T follicular helper cell (primary cell): ENCODE results near the gene KSR2.
"Not testable (repeated sequence)": the region's sequence is repeated elsewhere in the genome, so short reads cannot be mapped to it uniquely, and the experiment has no call there.

Experiments used
- DNase-seq: peaks from one replicate; pipeline ENCODE4 v3.0.0-alpha.2; 2020; ENCODE audit warnings: low read depth

The KSR2 gene

DNA sequence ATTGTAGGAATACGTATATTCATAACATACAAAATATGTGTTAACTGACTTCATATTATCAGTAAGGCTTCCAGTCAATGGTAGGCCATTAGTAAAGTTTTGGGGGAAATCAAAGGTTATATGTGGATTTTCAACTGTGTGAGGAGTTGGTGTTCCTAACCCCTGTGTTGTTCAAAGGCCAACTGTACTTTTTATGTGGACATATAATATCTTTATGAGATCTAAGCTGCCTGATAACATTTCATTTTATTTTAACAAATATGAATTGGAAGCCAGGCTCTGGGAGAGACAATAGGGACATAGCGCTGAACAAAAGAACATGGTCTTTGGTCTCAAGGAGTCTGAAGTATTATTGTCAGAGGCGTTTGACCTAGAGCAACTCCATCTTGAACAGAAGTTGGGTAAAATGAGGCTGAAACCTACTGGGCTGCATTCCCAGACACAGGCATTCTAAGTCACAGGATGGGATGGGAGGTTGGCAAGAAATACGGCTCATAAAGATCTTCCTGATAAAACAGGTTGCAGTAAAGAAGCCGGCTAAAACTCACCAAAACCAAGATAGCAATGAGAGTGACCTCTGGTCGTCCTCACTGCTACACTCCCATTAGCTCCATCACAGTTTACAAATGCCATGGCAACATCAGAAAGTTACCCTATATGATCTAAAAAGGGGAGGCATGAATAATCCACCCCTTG is 147.2 kb downstream of the KSR2 start:
- DNase-seq: no peak

GRCh38 chr12:117820216-117820907 is 148.4 kb downstream of the KSR2 start:
- DNase-seq: no peak

GRCh38 chr12:117819160-117819559 is 149.6 kb downstream of the KSR2 start:
- no peak for DNase-seq

DNA sequence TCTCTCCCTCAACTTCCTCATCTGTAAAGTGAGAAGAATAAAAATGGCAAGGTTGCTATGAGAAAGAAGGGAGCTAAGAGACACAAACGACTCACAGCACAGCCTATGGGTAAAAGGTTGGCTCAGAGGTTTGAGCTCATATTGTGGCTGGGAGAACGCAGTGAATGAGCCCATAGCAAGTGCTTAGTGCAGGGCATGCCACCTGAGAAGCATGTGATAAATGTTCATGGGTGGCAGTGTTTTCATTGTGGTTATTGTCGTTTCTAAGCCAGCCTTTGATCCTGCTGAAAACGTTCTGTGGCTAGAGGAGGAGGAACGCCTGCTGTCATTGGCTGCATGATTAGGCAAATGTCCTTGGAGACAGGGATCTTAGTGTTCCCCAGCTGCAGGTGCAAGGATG is 150.4 kb downstream of the KSR2 start:
- no peak for DNase-seq

DNA sequence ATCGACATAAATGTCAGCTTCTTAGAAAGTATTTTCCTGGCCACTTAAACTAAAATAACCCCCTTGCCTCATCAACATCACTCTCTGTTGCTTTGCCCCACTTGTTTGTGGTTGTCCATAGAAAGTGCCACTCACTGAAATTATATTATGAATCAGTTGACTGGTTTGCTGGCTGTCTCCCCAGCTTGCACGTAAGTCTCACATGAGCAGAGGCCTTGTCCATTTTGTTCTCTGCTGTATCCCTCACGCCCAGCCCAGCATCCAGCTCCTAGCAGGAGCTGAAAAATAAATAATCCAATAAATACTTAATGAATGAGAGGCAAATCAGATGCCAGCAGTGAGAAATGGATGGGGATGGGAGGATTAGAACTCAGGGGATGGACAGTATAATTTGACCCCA is 159.3 kb downstream of the KSR2 start:
- DNase-seq: no peak

- no peak for DNase-seq
Measured at GRCh38 chr12:117807946-117808345, 160.8 kb downstream of the KSR2 start.

GRCh38 chr12:117807355-117807754 is 161.4 kb downstream of the KSR2 start:
- DNase-seq: no peak

- DNase-seq: no peak
Measured at GRCh38 chr12:117805865-117806264, 162.9 kb downstream of the KSR2 start.

- no peak for DNase-seq
Measured at GRCh38 chr12:117803001-117803400, 165.8 kb downstream of the KSR2 start.

DNA sequence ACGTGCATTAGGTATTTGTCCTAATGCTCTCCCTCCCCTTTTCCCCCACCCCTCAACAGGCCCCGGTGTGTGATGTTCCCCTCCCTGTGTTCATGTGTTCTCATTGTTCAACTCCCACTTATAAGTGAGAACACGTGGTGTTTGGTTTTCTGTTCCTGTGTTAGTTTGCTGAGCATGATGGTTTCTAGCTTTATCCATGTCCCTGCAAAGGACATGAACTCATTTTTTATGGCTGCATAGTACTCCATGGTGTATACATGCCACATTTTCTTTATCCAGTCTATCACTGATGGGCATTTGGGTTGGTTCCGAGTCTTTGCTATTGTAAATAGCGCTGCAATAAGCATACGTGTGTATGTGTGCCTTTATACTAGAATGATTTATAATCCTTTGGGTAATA is 168.1 kb downstream of the KSR2 start:
- not testable (repeated sequence) for DNase-seq

GRCh38 chr12:117797202-117797601 is 171.6 kb downstream of the KSR2 start:
- no peak for DNase-seq

- no peak for DNase-seq
Measured at GRCh38 chr12:117792877-117793424, 175.8 kb downstream of the KSR2 start.

GRCh38 chr12:117792471-117792870 is 176.3 kb downstream of the KSR2 start:
- DNase-seq: no peak

DNA sequence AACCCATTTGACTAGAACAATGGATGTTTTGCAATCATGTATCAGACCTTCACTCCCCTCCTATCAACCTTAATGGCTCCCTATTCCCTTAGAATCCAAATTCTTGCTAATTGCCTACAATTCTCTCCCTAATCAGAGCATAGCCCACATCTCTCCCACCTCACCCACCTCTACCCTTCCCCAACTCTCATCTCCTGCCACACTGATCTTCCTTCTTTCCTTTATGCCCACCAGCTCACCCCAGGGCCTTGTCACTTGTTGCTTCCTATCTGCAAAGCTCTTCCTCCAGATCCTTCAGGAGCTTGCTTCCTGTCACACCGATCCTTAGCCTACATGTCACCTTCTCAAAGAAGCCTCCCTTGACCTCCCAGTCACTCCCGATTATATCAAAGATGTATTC is 177.8 kb downstream of the KSR2 start:
- no peak for DNase-seq

DNA sequence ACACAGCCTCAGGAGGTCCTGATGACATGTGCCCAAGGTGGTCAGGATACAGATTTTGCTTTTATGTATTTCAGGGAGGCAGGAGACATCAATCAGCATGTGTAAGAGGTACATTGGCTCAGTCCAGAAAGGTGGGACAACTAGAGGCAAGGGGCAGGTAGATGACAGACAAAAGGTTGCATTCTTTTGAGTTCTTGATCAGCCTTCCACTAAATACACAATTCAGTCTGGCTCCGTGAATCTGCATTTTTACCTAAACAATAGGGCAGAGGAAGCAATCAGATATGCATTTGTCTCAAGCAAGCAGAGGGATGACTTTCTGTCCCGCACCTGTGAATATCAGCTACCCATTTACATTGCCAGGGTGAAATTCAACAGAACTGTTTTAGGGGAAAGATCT is 178.6 kb downstream of the KSR2 start:
- no peak for DNase-seq

- DNase-seq: no peak
Measured at GRCh38 chr12:117789195-117789912, 179.4 kb downstream of the KSR2 start.

DNA sequence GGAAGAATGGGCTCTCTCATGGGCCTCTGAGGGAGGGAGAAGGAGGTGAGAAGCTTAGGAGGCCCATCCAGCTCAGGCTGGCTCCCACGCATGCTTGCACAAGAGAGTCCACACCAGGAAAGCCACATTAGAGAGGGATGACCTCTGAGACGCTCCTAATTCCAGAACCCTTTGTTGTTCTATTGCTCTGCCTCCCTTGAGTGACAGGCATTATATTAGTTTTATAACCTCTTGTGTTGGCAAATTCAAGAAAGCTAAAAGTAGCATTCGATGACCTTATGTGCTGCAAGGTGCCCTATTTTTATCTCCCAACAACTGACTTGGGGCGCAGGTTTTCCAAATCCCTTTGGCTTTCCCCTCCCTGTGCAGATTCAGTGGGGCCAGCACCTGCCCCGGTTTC is 190.1 kb downstream of the KSR2 start:
- no peak for DNase-seq

DNA sequence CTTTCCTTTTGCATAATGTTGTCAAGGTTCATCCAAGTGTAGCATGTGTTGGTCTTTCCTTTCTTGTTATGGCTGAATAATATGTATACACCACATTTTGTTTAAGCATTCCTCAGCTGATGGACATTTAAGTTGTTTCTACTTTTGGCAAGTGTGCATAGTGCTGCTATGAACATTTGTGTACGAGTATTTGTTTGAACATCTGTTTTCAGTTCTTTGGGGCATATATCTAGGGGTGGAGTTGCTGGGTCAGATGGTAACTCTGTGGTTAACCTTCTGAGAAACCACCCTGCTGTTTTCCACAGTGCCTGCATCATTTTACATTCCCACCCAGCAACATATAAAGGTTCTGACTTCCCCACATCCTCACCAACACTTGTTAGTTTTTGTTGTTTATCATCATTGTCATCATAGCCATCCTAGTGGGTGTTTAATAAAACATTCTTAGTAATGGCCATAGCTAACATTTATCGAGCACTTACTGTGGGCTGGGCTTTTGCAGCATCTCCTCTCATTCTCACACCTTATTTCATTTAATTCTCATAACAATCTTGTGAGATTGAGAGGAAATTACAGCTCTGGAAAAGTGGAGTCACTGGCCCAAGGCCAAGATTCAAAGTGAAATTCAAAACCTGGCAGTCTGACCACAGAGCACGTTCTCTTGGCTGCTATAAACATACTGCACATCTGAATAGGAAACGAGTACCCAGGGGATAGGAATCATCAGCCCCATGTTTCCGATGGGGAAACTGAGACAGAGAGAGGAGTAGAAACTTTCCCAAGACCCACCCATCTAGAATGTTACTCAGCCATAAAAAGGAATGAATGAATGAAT is 193.6 kb downstream of the KSR2 start:
- DNase-seq: no peak

GRCh38 chr12:117768860-117769259 is 199.9 kb downstream of the KSR2 start:
- DNase-seq: no peak

- no peak for DNase-seq
Measured at GRCh38 chr12:117766008-117766407, 202.8 kb downstream of the KSR2 start.

DNA sequence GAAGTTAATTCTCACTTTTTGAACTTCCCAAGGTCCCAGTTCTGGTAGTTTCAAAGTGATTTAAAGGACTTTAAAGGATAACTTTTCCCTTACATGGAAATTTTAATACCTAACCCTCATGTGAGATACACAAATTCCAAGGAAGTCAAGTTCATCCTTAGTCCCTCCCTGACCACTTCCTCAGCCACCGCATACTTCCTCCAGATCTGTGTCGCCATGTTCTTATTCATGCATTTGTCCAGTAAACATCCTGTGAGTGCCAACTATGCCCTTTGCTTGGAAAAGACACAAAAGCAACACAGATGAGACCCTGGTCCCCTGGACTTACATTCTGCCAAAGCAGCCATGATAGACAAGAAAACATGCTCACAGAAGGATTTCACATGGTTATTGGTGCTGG is 206.6 kb downstream of the KSR2 start:
- DNase-seq: no peak

- DNase-seq: no peak
Measured at GRCh38 chr12:117761528-117762100, 207.2 kb downstream of the KSR2 start.
